Mesendoderm (in vitro differentiated cells): ENCODE measurements around the gene SYNDIG1L.
"Not testable (repeated sequence)": the region's sequence is repeated elsewhere in the genome, so short reads cannot be mapped to it uniquely, and the experiment has no call there.

Experiments
- DNase-seq: peaks from one replicate; pipeline ENCODE4 v3.0.0; 2013
- H2AK5ac ChIP-seq: 2 replicates; pipeline ENCODE4 v1.6.1; 2013; ENCODE audit warnings: low read length, inconsistent platforms
- H2BK120ac ChIP-seq: 2 replicates; pipeline ENCODE4 v1.6.1; 2013; ENCODE audit warnings: low read depth, mild to moderate bottlenecking, low read length, moderate library complexity, mixed read lengths
- H2BK15ac ChIP-seq: replicated peaks from 2 replicates; pipeline ENCODE4 v1.6.1; 2013; ENCODE audit warnings: low read depth, mild to moderate bottlenecking, moderate library complexity
- H2BK5ac ChIP-seq: 2 replicates; pipeline ENCODE4 v1.6.1; 2013; ENCODE audit warnings: low read length, inconsistent platforms
- H3K18ac ChIP-seq: 2 replicates; pipeline ENCODE4 v1.6.1; 2013; ENCODE audit warnings: mild to moderate bottlenecking, low read length, mixed read lengths
- H3K23ac ChIP-seq: one replicate; pipeline ENCODE4 v1.6.1; 2013; ENCODE audit warnings: low read length
- H3K27ac ChIP-seq: 2 replicates; pipeline ENCODE4 v1.5.1; 2013; ENCODE audit warnings: low read depth, mild to moderate bottlenecking, inconsistent platforms, low read length, moderate library complexity
- H3K27me3 ChIP-seq: 2 replicates; pipeline ENCODE4 v1.6.1; 2013; ENCODE audit warnings: low read length, control low read depth, mild to moderate bottlenecking, inconsistent platforms; ENCODE audit not compliant: insufficient read depth, poor library complexity
- H3K36me3 ChIP-seq: 2 replicates; pipeline ENCODE4 v1.6.1; 2013; ENCODE audit warnings: low read length, inconsistent platforms; ENCODE audit not compliant: control insufficient read depth, insufficient read depth
- H3K4ac ChIP-seq: one replicate; pipeline ENCODE4 v1.6.1; 2013; ENCODE audit warnings: low read depth, mild to moderate bottlenecking, low read length, moderate library complexity
- H3K4me1 ChIP-seq: 2 replicates; pipeline ENCODE4 v1.6.1; 2013; ENCODE audit warnings: low read depth, low read length, inconsistent platforms; ENCODE audit not compliant: control insufficient read depth
- H3K4me2 ChIP-seq: 2 replicates; pipeline ENCODE4 v1.6.1; 2013; ENCODE audit warnings: low read length
- H3K4me3 ChIP-seq: 2 replicates; pipeline ENCODE4 v1.5.1; 2013; ENCODE audit warnings: mild to moderate bottlenecking, low read length
- H3K56ac ChIP-seq: one replicate; pipeline ENCODE4 v1.6.1; 2013; ENCODE audit warnings: low read length
- H3K79me1 ChIP-seq: 2 replicates; pipeline ENCODE4 v1.6.1; 2013; ENCODE audit warnings: low read length, inconsistent platforms
- H3K79me2 ChIP-seq: 2 replicates; pipeline ENCODE4 v1.6.1; 2013; ENCODE audit warnings: mild to moderate bottlenecking, low read length; ENCODE audit not compliant: control insufficient read depth, insufficient read depth
- H3K9ac ChIP-seq: 2 replicates; pipeline ENCODE4 v1.6.1; 2013; ENCODE audit warnings: low read length, inconsistent platforms
- H4K5ac ChIP-seq: one replicate; pipeline ENCODE4 v1.6.1; 2013; ENCODE audit warnings: low read length
- H4K8ac ChIP-seq: one replicate; pipeline ENCODE4 v1.6.1; 2013; ENCODE audit warnings: low read depth, mild to moderate bottlenecking, control low read depth, low read length, moderate library complexity
- WGBS: extraction: QIAGEN DNeasy Blood & Tissue Kit; methylation state at CpG from one replicate; pipeline ENCODE4 v1.1.7; 2013; ENCODE audit warnings: low lambda C conversion rate, missing lambda C conversion rate; ENCODE audit not compliant: insufficient coverage; ENCODE audit errors: extremely low coverage; 5-methylcytosine and 5-hydroxymethylcytosine counted together

The SYNDIG1L gene

GRCh38 chr14:74392616-74393570 is 33.1 kb downstream of the SYNDIG1L start:
- H3K4ac ChIP-seq = no peak overlapping the region
- H3K9ac ChIP-seq = no peak overlapping the region
- H2BK5ac ChIP-seq = no peak overlapping the region
- H3K23ac ChIP-seq = no peak overlapping the region
- peak; percentile 55 for DNase-seq
- no peak overlapping the region for H2AK5ac ChIP-seq
- H3K56ac ChIP-seq = peak overlapping the region; percentile 22
- WGBS = no CpG with 5 or more reads among the region's 16 CpGs
- H3K27ac ChIP-seq = no peak overlapping the region
- no peak overlapping the region for H4K5ac ChIP-seq
- no peaks in the 10 kb centered on the region for H3K36me3 ChIP-seq
- no peak overlapping the region for H4K8ac ChIP-seq
- no peak overlapping the region for H3K4me3 ChIP-seq
- no peak overlapping the region for H3K18ac ChIP-seq
- no peak overlapping the region for H3K4me2 ChIP-seq
- no peak overlapping the region for H2BK120ac ChIP-seq
- H2BK15ac ChIP-seq = no peak overlapping the region
- peaks cover 14% of the 10 kb centered on the region for H3K4me1 ChIP-seq
- no peaks in the 10 kb centered on the region for H3K27me3 ChIP-seq
- no peaks in the 10 kb centered on the region for H3K79me2 ChIP-seq
- no peaks in the 10 kb centered on the region for H3K79me1 ChIP-seq

DNA sequence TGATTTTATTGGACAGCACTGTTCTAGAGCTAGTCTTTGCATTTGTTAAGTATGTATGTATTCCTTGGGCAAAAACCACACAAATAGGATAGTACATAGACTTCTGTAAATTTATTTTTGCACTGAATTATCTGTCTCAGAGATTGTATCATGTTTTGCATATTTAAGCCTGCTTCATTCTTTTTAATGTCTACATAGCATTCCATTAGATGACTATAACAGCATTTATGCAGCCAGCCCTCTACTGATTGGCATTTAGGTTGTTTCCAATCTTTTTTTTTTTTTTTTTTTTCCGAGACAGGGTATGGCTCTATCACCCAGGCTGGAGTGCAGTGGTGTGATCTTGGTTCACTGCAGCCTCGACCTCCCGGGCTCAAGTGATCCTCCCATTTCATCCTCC is 34.5 kb downstream of the SYNDIG1L start:
- H3K18ac ChIP-seq = no peak overlapping the region
- H4K5ac ChIP-seq = no peak overlapping the region
- no peak overlapping the region for H3K4ac ChIP-seq
- no peak overlapping the region for H3K56ac ChIP-seq
- H3K79me1 ChIP-seq = no peaks in the 10 kb centered on the region
- H4K8ac ChIP-seq = no peak overlapping the region
- no peak overlapping the region for H3K23ac ChIP-seq
- H3K4me3 ChIP-seq = no peak overlapping the region
- no peak overlapping the region for H3K27ac ChIP-seq
- no peak for DNase-seq
- peaks cover 11% of the 10 kb centered on the region for H3K4me1 ChIP-seq
- H2AK5ac ChIP-seq = no peak overlapping the region
- no peaks in the 10 kb centered on the region for H3K79me2 ChIP-seq
- no peaks in the 10 kb centered on the region for H3K36me3 ChIP-seq
- no peak overlapping the region for H3K4me2 ChIP-seq
- H2BK120ac ChIP-seq = no peak overlapping the region
- no CpG with 5 or more reads among the region's 3 CpGs for WGBS
- H2BK15ac ChIP-seq = no peak overlapping the region
- H2BK5ac ChIP-seq = no peak overlapping the region
- no peak overlapping the region for H3K9ac ChIP-seq
- H3K27me3 ChIP-seq = no peaks in the 10 kb centered on the region

GRCh38 chr14:74390505-74390904 is 35.5 kb downstream of the SYNDIG1L start:
- DNase-seq, H3K4me2 ChIP-seq: not testable (repeated sequence)

GRCh38 chr14:74389980-74390379 is 36.0 kb downstream of the SYNDIG1L start:
- Histone ChIP-seq H3K18ac (no peak overlapping the region), H3K27ac (no peak overlapping the region), H3K79me1 (no peaks in the 10 kb centered on the region), H3K4me2 (no peak overlapping the region), H3K4ac (no peak overlapping the region), H2BK120ac (no peak overlapping the region), H4K8ac (no peak overlapping the region), H3K4me1 (peaks cover 5% of the 10 kb centered on the region), H3K36me3 (no peaks in the 10 kb centered on the region), H3K9ac (no peak overlapping the region), H2BK5ac (no peak overlapping the region), H3K23ac (no peak overlapping the region), H2BK15ac (no peak overlapping the region), H3K56ac (no peak overlapping the region), H3K4me3 (no peak overlapping the region), H2AK5ac (no peak overlapping the region), H3K27me3 (no peaks in the 10 kb centered on the region), H4K5ac (no peak overlapping the region), H3K79me2 (no peaks in the 10 kb centered on the region)
- no peak for DNase-seq
- no CpG with 5 or more reads among the region's 7 CpGs for WGBS

More at GRCh38 chr14:74390505-74390904, 35.5 kb downstream of the SYNDIG1L start:
- not testable (repeated sequence) for H3K4me3 ChIP-seq, H3K4me1 ChIP-seq, H2AK5ac ChIP-seq, H4K8ac ChIP-seq, H2BK5ac ChIP-seq, H3K79me1 ChIP-seq, H3K27ac ChIP-seq, H3K18ac ChIP-seq, H3K56ac ChIP-seq, H3K36me3 ChIP-seq, H3K9ac ChIP-seq, H3K27me3 ChIP-seq, H2BK15ac ChIP-seq, H3K79me2 ChIP-seq, H2BK120ac ChIP-seq, H4K5ac ChIP-seq, H3K23ac ChIP-seq, H3K4ac ChIP-seq
- no CpG with 5 or more reads among the region's 3 CpGs for WGBS

DNA sequence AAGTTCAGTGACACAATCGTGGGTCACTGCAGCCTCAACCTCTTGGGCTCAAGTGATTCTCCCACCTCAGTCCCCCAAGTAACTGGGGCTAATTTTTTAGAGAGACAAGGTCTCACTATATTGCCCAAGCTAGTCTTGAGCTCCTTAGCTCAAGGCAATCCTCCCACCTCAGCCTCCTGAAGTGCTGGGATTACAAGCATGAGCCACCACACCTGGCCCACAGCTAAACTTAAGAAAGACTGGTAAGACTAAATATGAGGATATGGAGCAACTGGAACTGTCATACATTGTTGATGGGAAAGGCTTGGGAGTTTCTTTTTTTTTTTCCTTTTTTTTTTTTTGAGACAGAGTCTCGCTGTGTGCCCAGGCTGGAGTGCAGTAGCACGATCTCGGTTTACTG is 43.8 kb downstream of the SYNDIG1L start:
- no peak overlapping the region for H3K9ac ChIP-seq
- H3K23ac ChIP-seq = no peak overlapping the region
- no peaks in the 10 kb centered on the region for H3K79me2 ChIP-seq
- no peak overlapping the region for H3K27ac ChIP-seq
- H3K4ac ChIP-seq = no peak overlapping the region
- H4K8ac ChIP-seq = no peak overlapping the region
- H3K27me3 ChIP-seq = no peaks in the 10 kb centered on the region
- H3K4me2 ChIP-seq = no peak overlapping the region
- H3K36me3 ChIP-seq = no peaks in the 10 kb centered on the region
- WGBS = no CpG with 5 or more reads among the region's 4 CpGs
- no peaks in the 10 kb centered on the region for H3K4me1 ChIP-seq
- no peak overlapping the region for H3K18ac ChIP-seq
- no peak overlapping the region for H3K56ac ChIP-seq
- H2BK5ac ChIP-seq = no peak overlapping the region
- H4K5ac ChIP-seq = no peak overlapping the region
- no peak overlapping the region for H2BK15ac ChIP-seq
- H2BK120ac ChIP-seq = no peak overlapping the region
- H3K4me3 ChIP-seq = no peak overlapping the region
- no peaks in the 10 kb centered on the region for H3K79me1 ChIP-seq
- H2AK5ac ChIP-seq = no peak overlapping the region
- no peak for DNase-seq
